Keratinocyte (primary cell): Measurements from ENCODE around the gene OR51E2. TPM values are rescaled to one million over a fixed set of nuclear protein-coding genes. Genes with fewer than 3 reads are reported as not detected.

ENCODE experiments used
- DNase-seq: peaks from one replicate; pipeline ENCODE4 v3.0.0-alpha.2; 2011; ENCODE audit warnings: low read depth, missing footprints, low spot score
- FAIRE-seq: peaks from 2 replicates; lab custom pipeline; 2011; peaks lifted over from hg19 to GRCh38; lab: Jason Lieb, UNC
- H2AFZ ChIP-seq: 2 replicates; pipeline ENCODE4 v1.6.0; 2012; ENCODE audit warnings: low read length, control low read depth, inconsistent platforms; ENCODE audit not compliant: control insufficient read depth
- H3K27ac ChIP-seq: 2 replicates; pipeline ENCODE4 v1.5.1; 2011; ENCODE audit warnings: low read length; ENCODE audit not compliant: control insufficient read depth, insufficient read depth
- H3K27me3 ChIP-seq: 3 replicates; pipeline ENCODE4 v1.6.0; 2011; ENCODE audit warnings: low read length; ENCODE audit not compliant: control insufficient read depth, insufficient read depth; ENCODE audit errors: extremely low read depth
- H3K36me3 ChIP-seq, 2 experiments: 2 replicates in 1 of 2; 3 replicates in 1 of 2; pipeline ENCODE4 v1.5.1; 2011; ENCODE audit warnings: low read length in 2 of 2, mild to moderate bottlenecking in 1 of 2; ENCODE audit not compliant: control insufficient read depth in 2 of 2, insufficient read depth in 2 of 2; ENCODE audit errors: extremely low read depth in 1 of 2
- H3K4me1 ChIP-seq: 3 replicates; pipeline ENCODE4 v1.5.1; 2011; ENCODE audit warnings: low read length; ENCODE audit not compliant: control insufficient read depth, insufficient read depth; ENCODE audit errors: extremely low read depth
- H3K4me2 ChIP-seq: 3 replicates; pipeline ENCODE4 v1.6.0; 2011; ENCODE audit warnings: low read depth, low read length; ENCODE audit not compliant: control insufficient read depth, insufficient read depth; ENCODE audit errors: extremely low read depth
- H3K4me3 ChIP-seq, 3 experiments: fragments of 200-600 bp in 1 of 3; sonication (generic) in 1 of 3; 2 replicates in 2 of 3; 3 replicates in 1 of 3; pipeline ENCODE4 v1.5.1; 2011 to 2016; ENCODE audit warnings: low read length in 3 of 3, mild to moderate bottlenecking in 3 of 3, control low read depth in 2 of 3, inconsistent platforms in 1 of 3, low read depth in 1 of 3, mixed read lengths in 1 of 3, mixed run types in 1 of 3, moderate library complexity in 1 of 3; ENCODE audit not compliant: control insufficient read depth in 2 of 3, insufficient read depth in 2 of 3; ENCODE audit errors: extremely low read depth in 1 of 3
- H3K79me2 ChIP-seq: 2 replicates; pipeline ENCODE4 v1.6.0; 2012; ENCODE audit warnings: low read length; ENCODE audit not compliant: control insufficient read depth, insufficient read depth
- H3K9ac ChIP-seq: 3 replicates; pipeline ENCODE4 v1.6.0; 2011; ENCODE audit warnings: low read length; ENCODE audit not compliant: control insufficient read depth, insufficient read depth; ENCODE audit errors: extremely low read depth
- H3K9me1 ChIP-seq: 3 replicates; pipeline ENCODE4 v1.6.0; 2011; ENCODE audit warnings: low read length; ENCODE audit not compliant: control insufficient read depth, insufficient read depth; ENCODE audit errors: extremely low read depth
- H3K9me3 ChIP-seq: 2 replicates; pipeline ENCODE4 v1.5.1; 2012; ENCODE audit warnings: low read depth, low read length; ENCODE audit not compliant: control insufficient read depth
- H4K20me1 ChIP-seq: 3 replicates; pipeline ENCODE4 v1.6.0; 2011; ENCODE audit warnings: low read length; ENCODE audit not compliant: control insufficient read depth, insufficient read depth; ENCODE audit errors: extremely low read depth
- EZH2 ChIP-seq: IDR thresholded peaks from one replicate; pipeline ENCODE4 v1.6.1; 2012; ENCODE audit warnings: inconsistent platforms, mild to moderate bottlenecking, low read length, moderate library complexity
- dilution Hi-C: fragments of 300-500 bp; cut with MboI; formaldehyde crosslinking; loops from one replicate; pipeline ENCODE4 v1.7.0; 2020; ENCODE audit warnings: low sequenced_read_pairs; ENCODE audit not compliant: extremely low pct_ligation_motif_present
- polyA plus RNA-seq, 5 experiments: library from polyadenylated mRNA; depleted of rRNA in 3 of 5; stranded (reverse) in 3 of 5; stranded (forward) in 1 of 5; unstranded in 1 of 5; fragments of >200 nt; gene quantifications; 1 replicate in 1 of 5; 2 replicates in 3 of 5; 3 replicates in 1 of 5; pipeline versions ENCODE4 v1.2.1 to v1.2.3, GENCODE V29; 2011 to 2012; ENCODE audit warnings: missing spikeins in 2 of 5, low read depth in 1 of 5, low replicate concordance in 1 of 5
- TF ChIP-seq, protein P1 (sequence below), 3 experiments: IDR thresholded peaks in 1 of 3; conservative IDR thresholded peaks in 1 of 3; optimal IDR thresholded peaks in 1 of 3; 2 replicates in 2 of 3; 3 replicates in 1 of 3; pipeline versions ENCODE3 to v1.5.1; 2011; ENCODE audit warnings: low read length in 3 of 3, mild to moderate bottlenecking in 3 of 3, moderate library complexity in 2 of 3, control low read depth in 1 of 3, inconsistent platforms in 1 of 3; ENCODE audit not compliant: insufficient read depth in 2 of 3; ENCODE audit errors: extremely low read depth in 1 of 3

OR51E2 gene
- polyA plus RNA-seq, 1 donor (not counting 4 experiments of a cell fraction or from before 2014, with no cell fraction given), result 0.03 TPM

DNA sequence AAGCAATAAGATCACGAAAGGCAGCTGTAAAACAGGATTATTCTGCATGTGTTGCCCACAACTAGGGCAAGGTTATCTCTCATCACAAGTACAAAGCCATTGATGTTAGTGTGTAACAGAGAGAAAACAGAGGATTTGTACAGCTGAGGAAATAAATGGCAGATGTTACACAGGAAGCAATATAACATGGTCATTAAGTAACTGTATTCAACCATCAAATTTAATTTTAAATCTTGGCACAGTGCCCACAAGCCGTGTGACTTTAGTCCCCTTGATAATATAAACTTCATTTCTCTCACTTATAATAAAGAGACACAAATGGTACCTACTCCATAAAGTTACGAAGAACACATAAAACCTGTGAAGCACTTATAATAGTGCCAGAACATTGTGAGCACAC is 17.3 kb downstream of the OR51E2 start:
- no peaks in the 10 kb centered on the region for H3K79me2 ChIP-seq

DNA sequence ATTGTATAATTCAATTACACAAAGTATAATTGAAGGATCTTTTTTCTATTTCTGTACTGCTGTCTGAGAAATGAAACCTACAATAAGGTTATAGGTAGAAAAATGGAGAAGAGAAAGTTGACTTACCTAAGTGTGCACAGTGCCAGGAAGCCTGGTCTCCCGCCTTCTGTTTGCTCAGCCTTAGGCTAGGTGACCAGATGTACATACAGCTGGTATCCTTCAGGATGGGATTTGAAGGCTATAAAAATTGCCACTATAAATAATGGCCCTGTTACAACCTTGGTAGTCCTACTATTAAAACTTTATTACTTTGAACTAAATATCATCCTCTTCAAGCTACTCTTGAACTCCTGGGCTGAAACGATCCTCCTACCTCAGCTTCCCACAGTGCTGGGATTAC is 19.7 kb downstream of the OR51E2 start:
- Histone ChIP-seq H3K4me1 (peaks cover 7% of the 10 kb centered on the region), H3K4me3 (no peak overlapping the region), H4K20me1 (no peaks in the 10 kb centered on the region), H3K36me3 (no peaks in the 10 kb centered on the region), H3K9ac (no peak overlapping the region), H3K4me2 (no peak overlapping the region), H3K79me2 (no peaks in the 10 kb centered on the region), H3K27me3 (no peaks in the 10 kb centered on the region), H3K27ac (no peak overlapping the region), H2AFZ (no peak overlapping the region), H3K9me3 (no peaks in the 10 kb centered on the region), H3K9me1 (no peaks in the 10 kb centered on the region)
- DNase-seq (no peak), FAIRE-seq (no peak)
- dilution Hi-C loops, result no loop called here
- no peak for TF ChIP-seq EZH2
- TF ChIP-seq, protein P1, sequence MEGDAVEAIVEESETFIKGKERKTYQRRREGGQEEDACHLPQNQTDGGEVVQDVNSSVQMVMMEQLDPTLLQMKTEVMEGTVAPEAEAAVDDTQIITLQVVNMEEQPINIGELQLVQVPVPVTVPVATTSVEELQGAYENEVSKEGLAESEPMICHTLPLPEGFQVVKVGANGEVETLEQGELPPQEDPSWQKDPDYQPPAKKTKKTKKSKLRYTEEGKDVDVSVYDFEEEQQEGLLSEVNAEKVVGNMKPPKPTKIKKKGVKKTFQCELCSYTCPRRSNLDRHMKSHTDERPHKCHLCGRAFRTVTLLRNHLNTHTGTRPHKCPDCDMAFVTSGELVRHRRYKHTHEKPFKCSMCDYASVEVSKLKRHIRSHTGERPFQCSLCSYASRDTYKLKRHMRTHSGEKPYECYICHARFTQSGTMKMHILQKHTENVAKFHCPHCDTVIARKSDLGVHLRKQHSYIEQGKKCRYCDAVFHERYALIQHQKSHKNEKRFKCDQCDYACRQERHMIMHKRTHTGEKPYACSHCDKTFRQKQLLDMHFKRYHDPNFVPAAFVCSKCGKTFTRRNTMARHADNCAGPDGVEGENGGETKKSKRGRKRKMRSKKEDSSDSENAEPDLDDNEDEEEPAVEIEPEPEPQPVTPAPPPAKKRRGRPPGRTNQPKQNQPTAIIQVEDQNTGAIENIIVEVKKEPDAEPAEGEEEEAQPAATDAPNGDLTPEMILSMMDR (optimal IDR thresholded peaks at IDR 0.05 in 1 of 3, IDR thresholded peaks at IDR 0.05 in 1 of 3, conservative IDR thresholded peaks at IDR 0.05 in 1 of 3; ENCODE audit: extremely low read depth in 1 of 3, insufficient read depth in 2 of 3, low read length in 3 of 3), result no peak

More for the DNA sequence above, 17.3 kb downstream of the OR51E2 start:
- no peak overlapping the region for H3K4me2 ChIP-seq
- H3K4me1 ChIP-seq, result peaks cover 17% of the 10 kb centered on the region
- H3K36me3 ChIP-seq, result no peaks in the 10 kb centered on the region
- TF ChIP-seq, protein P1 (optimal IDR thresholded peaks at IDR 0.05 in 1 of 3, IDR thresholded peaks at IDR 0.05 in 1 of 3, conservative IDR thresholded peaks at IDR 0.05 in 1 of 3; ENCODE audit: extremely low read depth in 1 of 3, insufficient read depth in 2 of 3, low read length in 3 of 3), result no peak
- TF ChIP-seq EZH2, result no peak
- H3K9ac ChIP-seq, result no peak overlapping the region
- H3K9me1 ChIP-seq, result no peaks in the 10 kb centered on the region
- dilution Hi-C loops, result no loop called here
- no peaks in the 10 kb centered on the region for H3K9me3 ChIP-seq
- DNase-seq, result no peak
- no peaks in the 10 kb centered on the region for H4K20me1 ChIP-seq
- H2AFZ ChIP-seq, result no peak overlapping the region
- H3K27me3 ChIP-seq, result no peaks in the 10 kb centered on the region
- no peak overlapping the region for H3K27ac ChIP-seq
- no peak for FAIRE-seq
- no peak overlapping the region for H3K4me3 ChIP-seq
